ENCODE measurements around the gene C1QTNF6.

Gene C1QTNF6

DNA sequence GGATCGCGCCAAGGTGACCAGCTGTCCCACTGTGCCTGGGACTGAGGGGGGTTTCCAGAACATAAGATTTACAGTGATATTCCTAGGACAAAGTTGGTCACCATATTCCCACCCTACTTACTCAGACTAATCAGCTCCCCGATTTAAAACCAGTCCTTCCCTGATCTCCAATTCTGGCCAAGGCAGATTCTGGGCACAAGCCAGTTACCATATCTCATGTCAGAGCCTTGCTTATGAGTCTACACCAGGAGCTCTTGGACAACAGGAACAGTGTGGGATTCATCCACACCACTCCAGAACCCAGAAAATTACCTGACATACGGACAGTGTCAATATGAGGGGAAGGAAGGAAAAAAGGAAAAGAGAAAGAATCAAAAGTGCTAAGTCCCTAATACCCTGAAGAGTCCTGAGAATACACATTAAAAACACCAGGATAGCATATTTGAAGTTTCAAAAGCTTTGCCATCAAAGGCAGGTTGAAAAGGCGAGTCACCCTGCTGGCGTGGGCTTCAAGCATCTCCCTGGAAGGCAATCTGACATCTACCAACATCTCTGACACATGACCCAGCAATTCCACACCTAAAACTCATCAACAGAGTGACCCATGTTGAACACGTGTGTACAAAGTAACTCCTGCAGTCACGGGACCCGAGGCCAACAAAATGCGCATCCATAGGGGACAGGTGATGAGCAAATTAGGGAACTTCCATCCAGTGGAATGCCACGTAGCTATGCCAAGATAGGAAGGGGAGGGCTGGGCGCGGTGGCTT is 30.3 kb downstream of the C1QTNF6 start:
- no peak for DNase-seq

DNA sequence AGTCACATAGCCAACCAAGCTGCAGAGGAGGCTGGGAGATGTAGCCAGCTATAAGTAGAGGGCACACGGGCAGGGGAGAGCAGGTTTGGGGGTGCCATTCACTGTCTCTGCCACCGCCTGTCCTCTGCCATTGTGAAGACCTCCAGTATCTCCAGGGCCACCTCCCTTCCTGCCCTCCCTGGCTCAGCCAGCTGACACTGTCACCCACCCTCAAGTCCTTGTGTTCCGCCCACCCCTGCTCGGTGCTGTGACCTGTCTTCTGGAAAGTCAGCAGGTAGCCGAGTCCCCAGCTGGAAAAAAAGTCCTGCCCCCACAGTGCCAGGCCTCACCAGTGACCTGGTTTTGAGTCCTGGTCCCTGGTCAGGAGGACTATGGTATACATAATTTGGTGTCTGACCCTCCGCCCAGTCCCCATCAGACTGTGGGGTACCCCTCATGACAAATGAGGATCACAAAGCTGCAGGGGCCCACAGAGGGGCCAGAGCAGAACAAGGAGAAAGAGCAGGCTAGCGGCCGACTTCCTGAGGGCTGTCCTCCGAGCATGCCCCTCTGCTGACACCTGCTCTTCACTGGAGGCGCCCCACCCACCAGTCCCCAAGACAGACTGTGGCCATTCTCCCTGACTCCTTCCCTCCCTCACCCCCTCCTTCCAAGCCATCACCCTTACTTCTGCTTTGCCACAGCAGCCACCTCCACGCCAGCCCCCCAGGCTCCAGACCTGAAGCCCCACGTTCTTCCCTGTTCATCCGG is 31.2 kb downstream of the C1QTNF6 start:
- DNase-seq, result no peak

GRCh38 chr22:37155971-37156370 is 32.1 kb downstream of the C1QTNF6 start:
- DNase-seq, result no peak

GRCh38 chr22:37154925-37155712 is 32.9 kb downstream of the C1QTNF6 start:
- no peak for DNase-seq

DNA sequence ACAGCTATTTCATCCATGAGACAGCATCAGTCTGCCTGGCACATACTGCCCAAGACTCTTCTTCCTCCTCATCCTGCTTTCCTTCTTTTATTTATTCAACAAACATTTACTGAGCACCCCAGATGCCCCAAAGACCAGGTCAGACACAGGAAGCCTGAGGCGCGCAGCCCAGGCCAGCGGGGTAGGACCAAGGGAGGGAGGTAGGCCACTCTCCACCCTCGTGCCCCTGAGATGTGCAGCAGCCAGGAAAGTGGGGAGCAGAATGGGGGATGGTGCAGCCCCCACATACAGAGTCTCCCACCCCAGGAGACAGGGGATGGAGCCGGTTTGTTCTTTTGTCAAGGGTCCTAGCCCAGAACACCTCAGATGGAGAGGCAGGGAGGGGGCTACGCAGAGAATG is 34.1 kb downstream of the C1QTNF6 start:
- no peak for DNase-seq

GRCh38 chr22:37151401-37151800 is 36.6 kb downstream of the C1QTNF6 start:
- no peak for DNase-seq

DNA sequence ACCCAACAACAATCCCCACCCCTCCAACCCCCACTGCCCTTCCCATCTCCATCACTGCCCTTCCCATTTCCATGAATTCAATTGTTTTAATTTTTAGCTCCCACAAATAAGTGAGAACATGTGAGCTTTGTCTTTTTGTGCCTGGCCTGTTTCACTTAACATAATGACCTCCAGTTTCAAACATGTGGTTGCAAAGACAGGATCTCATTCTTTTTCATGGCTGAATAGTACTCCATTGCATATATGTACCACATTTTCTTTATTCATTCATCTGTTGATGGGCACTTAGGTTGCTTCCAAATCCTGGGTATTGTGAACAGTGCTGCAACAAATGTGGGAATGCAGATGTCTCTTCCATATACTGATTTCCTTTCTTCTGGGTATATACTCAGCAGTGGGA is 37.3 kb downstream of the C1QTNF6 start:
- no peak for DNase-seq

DNA sequence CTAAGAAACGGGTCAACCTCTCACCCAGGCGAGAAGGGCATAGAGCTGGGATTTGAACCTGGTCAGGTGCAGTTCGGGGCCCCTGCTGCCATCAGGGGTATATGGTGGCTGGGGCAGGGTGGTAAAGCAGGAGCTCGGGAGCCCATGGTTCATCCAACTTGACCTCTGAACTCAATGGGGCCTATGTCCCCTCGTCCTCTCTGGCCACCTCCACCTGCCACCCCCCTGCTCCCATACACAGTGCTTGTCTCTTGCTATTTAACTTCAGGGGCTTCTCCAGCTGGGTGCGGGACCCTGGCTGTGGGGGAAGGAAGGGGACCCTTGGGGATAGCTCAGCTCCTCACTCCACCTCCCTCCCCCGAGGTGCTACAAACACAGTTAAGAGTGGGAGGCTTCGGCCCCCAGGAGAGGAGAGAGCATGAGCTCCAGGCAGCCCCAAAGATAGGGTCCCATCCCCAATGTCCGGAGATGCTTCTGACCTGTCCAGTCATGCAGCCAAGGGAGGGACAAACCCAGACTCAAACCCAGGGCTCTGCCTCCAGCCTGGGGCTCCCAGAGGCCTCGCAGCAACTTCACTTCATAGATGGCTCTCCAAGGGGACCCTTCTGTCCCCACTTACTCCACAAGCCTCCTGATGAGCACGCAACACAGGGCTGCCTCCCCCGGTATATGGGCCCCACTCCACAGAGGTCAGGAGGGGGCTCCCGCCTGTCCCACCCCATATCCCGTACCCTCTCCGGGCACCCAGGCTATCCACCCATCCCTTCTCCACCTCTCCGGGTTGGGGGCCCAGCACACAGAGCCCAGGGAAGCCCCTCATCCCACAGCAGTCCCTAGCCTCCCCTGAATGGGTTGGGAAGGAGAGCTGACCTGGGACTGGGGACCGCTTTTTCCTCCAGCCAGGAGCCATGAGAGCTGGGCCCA is 39.0 kb downstream of the C1QTNF6 start:
- DNase-seq, result no peak

GRCh38 chr22:37148031-37148651 is 39.9 kb downstream of the C1QTNF6 start:
- no peak for DNase-seq

DNA sequence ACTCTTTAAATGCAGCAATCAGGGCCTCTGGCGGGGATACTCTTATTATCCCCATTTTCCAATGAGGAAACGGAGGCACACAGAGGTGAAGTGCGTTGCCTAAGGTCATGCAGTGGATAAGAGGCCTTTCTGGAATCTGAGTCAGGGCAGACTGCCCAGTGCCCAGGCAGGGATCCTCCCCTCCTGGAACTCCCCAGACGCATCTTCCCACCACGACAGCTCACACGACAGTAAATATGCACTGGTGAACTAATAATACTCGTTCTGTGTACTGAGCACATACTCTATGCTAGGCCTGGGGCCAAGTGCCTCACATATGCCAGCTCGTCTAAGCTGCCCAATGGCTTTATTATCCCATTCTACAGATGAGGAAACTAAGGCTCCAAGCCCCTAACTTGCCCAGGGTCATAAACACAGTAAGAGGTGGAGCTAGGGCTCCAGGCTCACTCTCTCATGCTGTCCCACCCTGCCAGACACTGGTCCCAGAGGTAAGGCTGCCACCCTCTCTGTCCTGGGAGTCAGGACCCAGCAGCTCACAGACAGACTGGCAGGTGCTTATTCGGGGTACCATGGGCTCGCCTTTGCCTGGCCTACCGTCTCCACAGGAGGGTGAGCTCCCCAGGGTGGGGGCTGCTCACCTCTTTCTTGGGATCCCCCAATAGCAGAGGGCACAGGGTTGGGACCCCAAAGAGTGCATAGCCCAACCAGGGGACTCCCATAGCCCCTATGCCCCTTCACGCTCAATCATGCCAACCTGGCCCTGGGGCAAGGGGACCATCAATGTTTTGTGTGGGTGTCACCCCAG is 40.7 kb downstream of the C1QTNF6 start:
- no peak for DNase-seq

DNA sequence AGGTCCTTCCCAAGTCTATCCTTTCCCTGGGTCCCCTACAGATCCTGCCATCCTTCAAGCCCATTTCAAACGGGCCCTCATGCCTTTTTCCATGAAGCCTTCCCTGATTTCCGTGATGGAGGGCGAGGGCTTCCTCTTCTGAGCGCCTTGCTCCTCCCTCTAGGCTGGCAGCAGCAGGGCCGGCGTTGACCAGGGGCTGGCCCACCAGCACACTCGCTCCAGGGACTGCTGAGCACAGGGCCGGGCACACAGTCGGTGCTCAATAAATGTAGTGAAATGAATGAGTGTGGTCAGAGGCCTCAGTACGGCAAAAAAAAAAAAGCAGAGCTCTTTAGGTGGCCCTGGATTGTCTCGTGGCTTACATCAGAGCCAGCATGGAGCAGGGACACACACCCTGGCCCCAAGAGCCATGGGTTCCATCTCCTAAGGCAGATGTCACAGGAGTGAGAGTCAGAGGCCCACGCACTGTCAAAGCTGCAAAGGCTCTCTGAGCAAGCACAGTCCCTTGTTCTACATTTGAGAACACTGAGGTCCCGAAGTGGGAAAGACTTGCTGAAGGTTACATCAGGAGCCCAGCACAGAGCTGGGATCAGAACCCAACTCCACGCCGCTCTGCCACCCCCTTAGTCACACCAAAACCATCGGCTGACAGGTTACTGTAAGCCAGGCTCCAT is 41.4 kb downstream of the C1QTNF6 start:
- DNase-seq, result no peak

DNA sequence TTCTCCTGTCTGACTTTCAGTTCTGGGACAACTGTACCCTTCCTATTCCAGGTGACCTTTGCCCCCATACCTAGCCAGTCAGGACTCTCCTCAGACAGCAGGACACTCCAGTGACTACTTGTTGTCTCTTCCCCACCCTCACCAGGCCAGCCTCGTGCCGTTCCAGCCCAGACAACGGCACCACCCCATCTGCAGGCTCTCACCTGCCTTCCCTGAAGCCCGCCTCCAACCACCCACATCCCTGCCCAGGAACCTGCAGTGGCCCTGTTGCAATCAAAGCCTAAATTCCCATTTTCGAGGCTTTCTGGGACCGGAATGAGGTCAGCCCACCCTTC is 42.0 kb downstream of the C1QTNF6 start:
- no peak for DNase-seq

GRCh38 chr22:37145180-37146050 is 42.6 kb downstream of the C1QTNF6 start:
- no peak for DNase-seq

- no peak for DNase-seq
Observed at GRCh38 chr22:37144180-37144554, 43.9 kb downstream of the C1QTNF6 start.

GRCh38 chr22:37141971-37142370 is 46.1 kb downstream of the C1QTNF6 start:
- DNase-seq, result no peak

DNA sequence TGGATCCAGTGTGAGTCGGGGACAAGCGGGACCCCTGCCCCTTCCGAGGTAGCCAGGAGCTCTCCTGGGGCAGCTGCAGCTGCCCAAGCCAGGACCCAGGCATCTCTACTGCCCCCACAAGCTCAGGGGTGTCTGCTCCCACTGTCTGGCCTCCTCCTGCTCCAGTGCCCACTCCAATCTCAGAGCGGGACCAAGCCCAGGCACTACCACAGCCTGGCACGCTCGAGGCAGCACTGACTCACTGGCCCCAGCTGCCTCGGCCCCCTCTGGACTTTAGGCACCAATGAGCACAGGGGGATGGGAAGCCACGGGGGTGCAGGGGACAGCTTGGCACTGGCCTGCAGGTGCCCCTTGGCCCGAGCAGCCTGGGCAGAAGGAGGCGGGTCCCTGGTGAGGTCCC is 46.6 kb downstream of the C1QTNF6 start:
- DNase-seq, result no peak

- no peak for DNase-seq
Observed at GRCh38 chr22:37140686-37141323, 47.2 kb downstream of the C1QTNF6 start.

GRCh38 chr22:37139762-37140161 is 48.3 kb downstream of the C1QTNF6 start:
- DNase-seq, result no peak

Data from right hindlimb (tissue), 1 donor.